Measurements from ENCODE around the gene UGT1A4.

- no peak for TF ChIP-seq CREB1 (IDR thresholded peaks at IDR 0.05)
- no peak for TF ChIP-seq CREB1 (CRISPR knock-in tag; IDR thresholded peaks at IDR 0.05)
- TF ChIP-seq SMAD4 (CRISPR knock-in tag; conservative IDR thresholded peaks at IDR 0.05) = no peak
- TF ChIP-seq RNF2 (IDR thresholded peaks at IDR 0.05) = no peak
- no peak for TF ChIP-seq GABPA (tag; conservative IDR thresholded peaks at IDR 0.05; ENCODE audit: low read depth)
- no peak for TF ChIP-seq DPF2 (IDR thresholded peaks at IDR 0.05)
- TF ChIP-seq MEF2D (tag; conservative IDR thresholded peaks at IDR 0.05; ENCODE audit: low read depth) = no peak
- no peak for TF ChIP-seq POLR2AphosphoS5 (IDR thresholded peaks at IDR 0.05; ENCODE audit: control insufficient read depth, insufficient read depth, low read depth, low read length)
- TF ChIP-seq FOXP1 (CRISPR knock-in tag; IDR thresholded peaks at IDR 0.05) = no peak
- TF ChIP-seq E2F5 (CRISPR knock-in tag; IDR thresholded peaks at IDR 0.05) = no peak
These were observed 11.8 kb upstream of the UGT1A4 start for GRCh38 chr2:233706720-233707119.

All from K562 (cell line).